H1 (cell line): ENCODE measurements around the gene NCK2. TPM values are rescaled to one million over a fixed set of nuclear protein-coding genes. Genes with fewer than 3 reads are reported as not detected.

ENCODE experiments used
- CTCF ChIA-PET: fragments of 300-600 bp; sonication (Branson Sonifier 250); formaldehyde crosslinking; loops from one replicate; lab custom pipeline; 2021; ENCODE audit not compliant: partially characterized antibody; lab: Charles Lee
- POLR2A ChIA-PET: fragments of 300-600 bp; sonication (Branson Sonifier 250); formaldehyde crosslinking; loops from one replicate; lab custom pipeline; 2021; ENCODE audit warnings: inconsistent platforms; ENCODE audit not compliant: partially characterized antibody; lab: Charles Lee
- DNase-seq, 2 experiments: peaks; one replicate each; pipeline versions ENCODE4 v3.0.0 to v3.0.0-alpha.2; 2010 to 2022; ENCODE audit warnings: low spot score in 2 of 2, low read depth in 1 of 2, mixed read lengths in 1 of 2
- FAIRE-seq: peaks from 2 replicates; lab custom pipeline; 2011; peaks lifted over from hg19 to GRCh38; lab: Jason Lieb, UNC
- H2AFZ ChIP-seq: 2 replicates; pipeline ENCODE4 v1.8.1; 2012; ENCODE audit warnings: low read length, inconsistent platforms
- H2AK5ac ChIP-seq: 2 replicates; pipeline ENCODE4 v1.6.1; 2013; ENCODE audit warnings: low read depth, low read length
- H2BK120ac ChIP-seq: replicated peaks from 2 replicates; pipeline ENCODE3; 2013; ENCODE audit warnings: low read depth, low read length, inconsistent platforms
- H2BK12ac ChIP-seq: 2 replicates; pipeline ENCODE4 v1.6.1; 2013; ENCODE audit warnings: low read depth, low read length
- H2BK15ac ChIP-seq: 2 replicates; pipeline ENCODE4 v1.6.1; 2013; ENCODE audit warnings: low read length
- H2BK20ac ChIP-seq: 2 replicates; pipeline ENCODE4 v1.6.1; 2013; ENCODE audit warnings: low read length
- H2BK5ac ChIP-seq: 2 replicates; pipeline ENCODE4 v1.6.1; 2013; ENCODE audit warnings: low read depth, low read length
- H3K14ac ChIP-seq: 2 replicates; pipeline ENCODE4 v1.6.1; 2013; ENCODE audit warnings: inconsistent platforms; ENCODE audit not compliant: insufficient read length
- H3K18ac ChIP-seq: 2 replicates; pipeline ENCODE4 v1.6.1; 2013; ENCODE audit warnings: low read length; ENCODE audit errors: extremely low read depth
- H3K23ac ChIP-seq: 2 replicates; pipeline ENCODE4 v1.6.1; 2013; ENCODE audit warnings: inconsistent platforms; ENCODE audit not compliant: insufficient read length
- H3K23me2 ChIP-seq: 2 replicates; pipeline ENCODE4 v1.6.1; 2013; ENCODE audit warnings: low read depth, low read length
- H3K27ac ChIP-seq: 2 replicates; pipeline ENCODE4 v1.6.1; 2011; ENCODE audit warnings: low read depth, low read length, inconsistent platforms
- H3K27me3 ChIP-seq, 4 experiments: replicated peaks in 1 of 4; 1 replicate in 1 of 4; 2 replicates in 3 of 4; pipeline versions ENCODE4 v1.6.1 to v1.8.1; 2011 to 2013; ENCODE audit warnings: low read length in 3 of 4, mild to moderate bottlenecking in 3 of 4, inconsistent platforms in 2 of 4, mixed read lengths in 2 of 4, moderate library complexity in 1 of 4; ENCODE audit not compliant: control insufficient read depth in 3 of 4, insufficient read depth in 3 of 4; ENCODE audit errors: extremely low read depth in 1 of 4
- H3K36me3 ChIP-seq, 4 experiments: 2 replicates each; pipeline versions ENCODE4 v1.6.1 to v1.8.1; 2011 to 2013; ENCODE audit warnings: mild to moderate bottlenecking in 4 of 4, low read length in 3 of 4, moderate library complexity in 2 of 4, control low read depth in 1 of 4, inconsistent platforms in 1 of 4; ENCODE audit not compliant: insufficient read depth in 4 of 4, control insufficient read depth in 2 of 4
- H3K4ac ChIP-seq: replicated peaks from 2 replicates; pipeline ENCODE3; 2013; ENCODE audit warnings: low read length, low read depth, mixed read lengths, inconsistent platforms; ENCODE audit not compliant: insufficient read length
- H3K4me1 ChIP-seq, 4 experiments: replicated peaks in 1 of 4; 1 replicate in 1 of 4; 2 replicates in 3 of 4; pipeline versions ENCODE4 v1.6.1 to v1.8.1; 2011 to 2013; ENCODE audit warnings: low read length in 3 of 4, inconsistent platforms in 2 of 4, mixed read lengths in 1 of 4; ENCODE audit not compliant: insufficient read depth in 4 of 4, control insufficient read depth in 3 of 4
- H3K4me2 ChIP-seq, 2 experiments: 2 replicates each; pipeline versions ENCODE4 v1.6.1 to v1.8.1; 2011 to 2013; ENCODE audit warnings: low read depth in 2 of 2, low read length in 2 of 2, control low read depth in 1 of 2, inconsistent platforms in 1 of 2, mild to moderate bottlenecking in 1 of 2; ENCODE audit not compliant: insufficient read depth in 1 of 2
- H3K4me3 ChIP-seq, 4 experiments: fragments of 200-600, 300-600 bp in 1 of 4; sonication (generic), shearing (Covaris generic), sonication (Bioruptor Twin) in 1 of 4; 2 replicates each; pipeline versions ENCODE4 v1.5.1 to v1.8.1; 2011 to 2016; ENCODE audit warnings: low read length in 4 of 4, low read depth in 3 of 4, control low read depth in 2 of 4, inconsistent platforms in 2 of 4, mild to moderate bottlenecking in 2 of 4, mixed read lengths in 1 of 4, moderate library complexity in 1 of 4; ENCODE audit not compliant: insufficient read depth in 2 of 4; ENCODE audit errors: extremely low read depth in 1 of 4
- H3K56ac ChIP-seq: replicated peaks from 2 replicates; pipeline ENCODE3; 2013; ENCODE audit warnings: low read depth, mild to moderate bottlenecking, mixed read lengths, low read length, inconsistent platforms; ENCODE audit not compliant: insufficient read length
- H3K79me1 ChIP-seq: 2 replicates; pipeline ENCODE4 v1.6.1; 2013; ENCODE audit warnings: low read depth, low read length, control low read depth
- H3K79me2 ChIP-seq, 2 experiments: 2 replicates each; pipeline versions ENCODE4 v1.6.1 to v1.8.1; 2012 to 2013; ENCODE audit warnings: low read length in 2 of 2, mild to moderate bottlenecking in 2 of 2, inconsistent platforms in 1 of 2; ENCODE audit not compliant: insufficient read depth in 2 of 2, control insufficient read depth in 1 of 2
- H3K9ac ChIP-seq, 4 experiments: replicated peaks in 1 of 4; 1 replicate in 1 of 4; 2 replicates in 3 of 4; pipeline versions ENCODE4 v1.6.1 to v1.8.1; 2011 to 2013; ENCODE audit warnings: low read depth in 3 of 4, low read length in 3 of 4, control low read depth in 2 of 4, mild to moderate bottlenecking in 2 of 4, moderate library complexity in 2 of 4, inconsistent platforms in 1 of 4; ENCODE audit errors: extremely low read depth in 1 of 4
- H3K9me3 ChIP-seq, 2 experiments: 2 replicates each; pipeline versions ENCODE4 v1.6.1 to v1.8.1; 2012 to 2013; ENCODE audit warnings: mild to moderate bottlenecking in 2 of 2, moderate library complexity in 2 of 2, control low read depth in 1 of 2, inconsistent platforms in 1 of 2, low read depth in 1 of 2, low read length in 1 of 2, mixed read lengths in 1 of 2; ENCODE audit not compliant: insufficient read depth in 2 of 2
- H4K20me1 ChIP-seq, 2 experiments: replicated peaks in 1 of 2; 2 replicates each; pipeline versions ENCODE3 to v1.8.1; 2011 to 2013; ENCODE audit warnings: inconsistent platforms in 2 of 2, low read length in 2 of 2, mild to moderate bottlenecking in 1 of 2; ENCODE audit not compliant: insufficient read depth in 2 of 2, control insufficient read depth in 1 of 2
- H4K5ac ChIP-seq: 2 replicates; pipeline ENCODE4 v1.6.1; 2013; ENCODE audit warnings: low read length, low read depth, mixed read lengths, inconsistent platforms; ENCODE audit not compliant: insufficient read length
- H4K8ac ChIP-seq: 2 replicates; pipeline ENCODE4 v1.8.0; 2013; ENCODE audit warnings: mild to moderate bottlenecking, moderate library complexity, low read length, inconsistent platforms; ENCODE audit not compliant: insufficient read depth; ENCODE audit errors: extremely low read depth
- H4K91ac ChIP-seq: replicated peaks from 2 replicates; pipeline ENCODE3; 2013; ENCODE audit warnings: low read length, mixed read lengths, inconsistent platforms; ENCODE audit not compliant: insufficient read length
- E2F6 ChIP-seq: IDR thresholded peaks from 2 replicates; pipeline ENCODE4 v1.6.1; 2012; ENCODE audit warnings: inconsistent platforms
- EP300 ChIP-seq, 2 experiments: IDR thresholded peaks; 1 replicate in 1 of 2; 2 replicates in 1 of 2; pipeline ENCODE4 v1.6.1; 2011 to 2012; ENCODE audit warnings: low read depth in 2 of 2, low read length in 2 of 2, mild to moderate bottlenecking in 2 of 2, borderline replicate concordance in 1 of 2, inconsistent platforms in 1 of 2, moderate library complexity in 1 of 2
- FOSL1 ChIP-seq: IDR thresholded peaks from 2 replicates; pipeline ENCODE4 v1.6.1; 2011; ENCODE audit warnings: mild to moderate bottlenecking, low read depth, low read length, moderate library complexity; ENCODE audit not compliant: insufficient read depth
- HDAC2 ChIP-seq, 2 experiments: fragments of 300-600 bp in 1 of 2; sonication (generic) in 1 of 2; IDR thresholded peaks; 2 replicates each; pipeline ENCODE4 v1.6.1; 2011 to 2012; ENCODE audit warnings: low read depth in 2 of 2, low read length in 2 of 2, mild to moderate bottlenecking in 2 of 2, moderate library complexity in 2 of 2, borderline replicate concordance in 1 of 2, inconsistent platforms in 1 of 2
- PHF8 ChIP-seq: fragments of 200-600 bp; sonication (generic); conservative IDR thresholded peaks from 2 replicates; pipeline ENCODE4 v1.7.1; 2012; ENCODE audit warnings: low read depth, mild to moderate bottlenecking, inconsistent platforms, low read length, moderate library complexity
- RFX5 ChIP-seq: IDR thresholded peaks from 2 replicates; pipeline ENCODE4 v1.6.1; 2011; ENCODE audit warnings: low read depth, low read length, improper control_type of control experiment, borderline replicate concordance
- SAP30 ChIP-seq: fragments of 300-600 bp; sonication (generic); IDR thresholded peaks from 2 replicates; pipeline ENCODE4 v1.7.1; 2012; ENCODE audit warnings: low read length, moderate library complexity, mild to moderate bottlenecking, inconsistent platforms; ENCODE audit not compliant: insufficient read depth, insufficient replicate concordance
- SP2 ChIP-seq: IDR thresholded peaks from 2 replicates; pipeline ENCODE4 v1.6.1; 2012; ENCODE audit warnings: mild to moderate bottlenecking, low read length, inconsistent platforms
- TAF1 ChIP-seq: IDR thresholded peaks from 2 replicates; pipeline ENCODE4 v1.6.1; 2011; ENCODE audit warnings: mild to moderate bottlenecking, low read depth, low read length
- TEAD4 ChIP-seq: IDR thresholded peaks from 2 replicates; pipeline ENCODE4 v1.6.1; 2012; ENCODE audit warnings: low read depth, low read length, inconsistent platforms, mixed read lengths
- USF2 ChIP-seq: IDR thresholded peaks from 2 replicates; pipeline ENCODE4 v1.6.1; 2011; ENCODE audit warnings: low read length, improper control_type of control experiment
- ZNF274 ChIP-seq: IDR thresholded peaks from 2 replicates; pipeline ENCODE4 v1.7.0; 2012; ENCODE audit warnings: low read length, borderline replicate concordance; ENCODE audit errors: extremely low read depth
- WGBS, 2 experiments: shearing (Covaris generic) in 1 of 2; methylation state at CpG; one replicate each; pipeline versions ENCODE4 v1.1.6 to v1.1.7; 2013 to 2015; ENCODE audit warnings: low lambda C conversion rate in 2 of 2, mixed read lengths in 2 of 2, inconsistent platforms in 1 of 2, low coverage in 1 of 2, missing lambda C conversion rate in 1 of 2; ENCODE audit not compliant: insufficient replicate concordance in 2 of 2, insufficient coverage in 1 of 2, insufficient read length in 1 of 2; ENCODE audit errors: extremely low coverage in 1 of 2, missing lambda C conversion rate in 1 of 2; 5-methylcytosine and 5-hydroxymethylcytosine counted together
- polyA plus RNA-seq, 7 experiments: library from polyadenylated mRNA; depleted of rRNA in 3 of 7; stranded (reverse) in 5 of 7; unstranded in 2 of 7; fragments of >200 nt in 5 of 7; fragments of 200-250 nt in 2 of 7; gene quantifications; 1 replicate in 5 of 7; 2 replicates in 1 of 7; 4 replicates in 1 of 7; pipeline versions ENCODE4 v1.2.1 to v1.2.3, GENCODE V29; 2011 to 2013; ENCODE audit warnings: missing spikeins in 2 of 7, mixed read lengths in 2 of 7
- total RNA-seq: library from RNA; stranded (reverse); fragmentation: NEBNext Ultra II Directional; extraction: Animal tissue kit (Norgen Biotek cat#: 25700); gene quantifications from 2 replicates; pipeline ENCODE4 v1.2.1, GENCODE V29; 2021

NCK2 gene
- total and polyA plus RNA-seq, 2 of the 8 experiments (the other 6 are each of a cell fraction or from before 2014, with no cell fraction given) = 30.3 to 65.7 TPM

- ChIA-PET CTCF (interaction anchor here (1.3 to 4.0 kb wide), 2 partner anchors 13 to 179 kb away, joined by 3 to 17 read pairs; no protein-coding TSS in a partner anchor), POLR2A (no interaction called here)
- Histone ChIP-seq H2BK120ac (no peak overlapping the region), H3K79me1 (no peaks in the 10 kb centered on the region), H2BK12ac (no peak overlapping the region), H3K4me3 (no peak overlapping the region), H3K18ac (no peak overlapping the region), H2AK5ac (no peak overlapping the region), H3K23ac (no peak overlapping the region), H3K14ac (no peak overlapping the region), H3K9me3 (no peaks in the 10 kb centered on the region), H4K8ac (no peak overlapping the region), H3K27me3 (no peaks in the 10 kb centered on the region; a peak in 1 of 7 replicates), H3K4me2 (no peak overlapping the region), H2BK5ac (no peak overlapping the region), H3K79me2 (no peaks in the 10 kb centered on the region), H2BK20ac (no peak overlapping the region), H3K56ac (no peak overlapping the region), H4K91ac (no peak overlapping the region), H2BK15ac (no peak overlapping the region), H3K9ac (no peak overlapping the region), H3K36me3 (no peaks in the 10 kb centered on the region), H3K23me2 (no peaks in the 10 kb centered on the region), H4K20me1 (no peaks in the 10 kb centered on the region), H3K27ac (no peak overlapping the region), H3K4ac (no peak overlapping the region), H2AFZ (no peak overlapping the region), H3K4me1 (no peaks in the 10 kb centered on the region), H4K5ac (no peak overlapping the region)
- no peak for FAIRE-seq
- DNase-seq = no peak
- WGBS, 2 experiments = 91% methylated on average over 3 of the region's 3 CpGs; no CpG with 5 or more reads in 1 of the 2 experiments
- TF ChIP-seq SP2 (no peak), TAF1 (no peak), HDAC2 (IDR thresholded peaks at IDR 0.05; ENCODE audit: borderline replicate concordance in 1 of 2, low read depth in 2 of 2, low read length in 2 of 2) (no peak), SAP30 (no peak), USF2 (no peak), E2F6 (no peak), EP300 (IDR thresholded peaks at IDR 0.05; ENCODE audit: borderline replicate concordance in 1 of 2, low read depth in 2 of 2, low read length in 2 of 2) (no peak), PHF8 (no peak), TEAD4 (no peak), ZNF274 (no peak), FOSL1 (no peak), RFX5 (no peak)
These were observed 161.8 kb downstream of the NCK2 start for GRCh38 chr2:105906481-105906880.
